PC-9 (cell line): Measurements from ENCODE around the gene CCDC85C. TPM values are rescaled to one million over a fixed set of nuclear protein-coding genes. Genes with fewer than 3 reads are reported as not detected.

ENCODE experiments used
- BruUV-seq: library from RNA; stranded (reverse); fragments of 400-500 nt; replicated peaks from 2 replicates; lab custom pipeline; 2021; lab: Mats Ljungman, UMichigan
- CTCF ChIA-PET: fragments of 300-600 bp; sonication (Branson Sonifier 250); formaldehyde crosslinking; loops from one replicate; lab custom pipeline; 2022; ENCODE audit warnings: antibody characterized with exemption; lab: Charles Lee
- POLR2A ChIA-PET: fragments of 300-600 bp; sonication (Branson Sonifier 250); formaldehyde crosslinking; loops from one replicate; lab custom pipeline; 2022; ENCODE audit warnings: antibody characterized with exemption; ENCODE audit not compliant: unreplicated experiment; lab: Charles Lee
- DNase-seq, 2 experiments: peaks; one replicate each; pipeline versions ENCODE4 v3.0.0 to v3.0.0-alpha.2; 2015 to 2022; ENCODE audit warnings: mixed read lengths in 1 of 2
- H2AFZ ChIP-seq: fragments of 200-600 bp; sonication (generic); 2 replicates; pipeline ENCODE4 v1.8.1; 2017; ENCODE audit warnings: antibody characterized with exemption
- H3F3A ChIP-seq: fragments of 200-600 bp; sonication (generic); 2 replicates; pipeline ENCODE4 v1.8.1; 2017; ENCODE audit warnings: antibody characterized with exemption, mild to moderate bottlenecking, low read depth; ENCODE audit not compliant: insufficient read depth
- H3K27ac ChIP-seq: fragments of 200-600 bp; sonication (generic); 2 replicates; pipeline ENCODE4 v1.6.1; 2016; ENCODE audit warnings: mixed run types
- H3K27me3 ChIP-seq: fragments of 200-600 bp; sonication (generic); 2 replicates; pipeline ENCODE4 v1.6.1; 2016; ENCODE audit warnings: low read depth, mixed run types; ENCODE audit not compliant: insufficient read depth
- H3K36me3 ChIP-seq: fragments of 200-600 bp; sonication (generic); 2 replicates; pipeline ENCODE4 v1.6.1; 2016; ENCODE audit warnings: low read depth, mixed run types
- H3K4me1 ChIP-seq: fragments of 200-600 bp; sonication (generic); replicated peaks from 2 replicates; pipeline ENCODE4 v1.6.1; 2016; ENCODE audit warnings: mixed run types; ENCODE audit not compliant: insufficient read depth
- H3K4me2 ChIP-seq: fragments of 200-600 bp; sonication (generic); 2 replicates; pipeline ENCODE4 v1.6.1; 2017; ENCODE audit warnings: mixed run types
- H3K4me3 ChIP-seq: fragments of 200-600 bp; sonication (generic); 2 replicates; pipeline ENCODE4 v1.6.1; 2016; ENCODE audit warnings: mixed run types
- H3K79me2 ChIP-seq: fragments of 200-600 bp; sonication (generic); 2 replicates; pipeline ENCODE4 v1.6.1; 2017; ENCODE audit warnings: low read depth, mixed run types
- H3K9me2 ChIP-seq: fragments of 200-600 bp; sonication (generic); 2 replicates; pipeline ENCODE4 v1.8.1; 2017; ENCODE audit warnings: mild to moderate bottlenecking; ENCODE audit not compliant: insufficient read depth
- H3K9me3 ChIP-seq: fragments of 200-600 bp; sonication (generic); 2 replicates; pipeline ENCODE4 v1.8.1; 2016; ENCODE audit warnings: low read depth; ENCODE audit not compliant: insufficient read depth
- H4K20me1 ChIP-seq: fragments of 200-600 bp; sonication (generic); 2 replicates; pipeline ENCODE4 v1.8.1; 2017; ENCODE audit not compliant: insufficient read depth
- EZH2 ChIP-seq: fragments of 200-600 bp; sonication (generic); IDR thresholded peaks from 2 replicates; pipeline ENCODE4 v1.8.0; 2017; ENCODE audit warnings: antibody characterized with exemption, low read depth
- intact Hi-C: fragments of 100-400 bp; cut with micrococcal nuclease; formaldehyde crosslinking; loops from one replicate; pipeline ENCODE4 v1.10.0; 2022; ENCODE audit not compliant: unreplicated experiment
- total RNA-seq: library from RNA; stranded (reverse); gene quantifications from 2 replicates; pipeline ENCODE4 v1.2.3, GENCODE V29; 2021
- TF ChIP-seq, protein P1 (sequence below): fragments of 200-600 bp; sonication (generic); conservative IDR thresholded peaks from 2 replicates; pipeline ENCODE4 v1.6.1; 2017; ENCODE audit warnings: mixed run types, antibody characterized with exemption, mild to moderate bottlenecking, moderate library complexity

The CCDC85C gene
- total RNA-seq, 1 experiment from 2014 or later, result 21.2 TPM

DNA sequence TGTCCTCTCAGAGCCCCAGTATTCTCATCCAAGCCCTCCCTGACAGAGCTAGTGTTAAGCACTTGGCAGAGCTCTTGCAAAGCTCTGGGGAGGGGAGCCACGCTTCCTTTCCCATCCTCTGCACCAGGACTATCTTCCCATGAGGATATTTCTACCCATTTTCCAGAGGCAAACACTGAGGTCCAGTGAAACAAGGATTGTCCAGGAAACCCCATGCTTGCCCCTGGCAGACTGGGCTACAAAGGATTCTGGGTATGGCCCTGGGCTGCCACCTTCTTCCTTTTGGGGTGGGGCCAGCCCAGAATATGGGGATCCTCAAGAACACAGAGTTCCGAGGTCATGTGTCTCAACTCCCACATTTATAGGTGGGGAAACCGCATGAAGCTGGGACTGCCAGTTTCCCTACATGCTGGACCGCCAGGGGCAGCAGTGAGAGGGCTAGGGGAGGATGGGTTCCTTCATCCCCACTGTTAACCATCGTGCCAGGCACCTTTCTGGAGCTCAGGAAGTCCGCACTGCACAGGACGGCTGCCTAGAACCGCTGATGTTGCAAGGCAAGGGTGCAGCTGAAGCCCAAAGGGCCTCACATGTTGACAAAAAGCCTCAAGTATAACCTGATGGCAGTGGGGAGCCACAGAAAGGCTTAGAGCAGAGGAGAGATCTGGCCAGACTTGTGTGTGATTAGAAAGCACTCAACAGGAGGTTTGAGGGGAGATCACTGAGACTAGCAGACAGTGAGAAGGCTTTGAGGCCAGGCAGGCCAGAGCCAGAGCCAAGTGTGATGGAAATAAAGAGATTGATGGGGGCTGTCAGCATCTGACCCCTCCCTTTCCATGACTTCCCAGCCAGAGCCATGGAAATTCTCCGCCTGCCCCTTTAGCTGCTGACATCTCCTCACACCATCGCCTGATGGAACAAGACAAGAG is 5.5 kb upstream of the CCDC85C start:
- Histone ChIP-seq H3F3A (no peaks in the 10 kb centered on the region), H3K27me3 (no peaks in the 10 kb centered on the region), H3K79me2 (no peaks in the 10 kb centered on the region), H3K9me2 (no peaks in the 10 kb centered on the region), H4K20me1 (no peaks in the 10 kb centered on the region), H3K4me2 (no peak overlapping the region), H3K9me3 (no peaks in the 10 kb centered on the region), H2AFZ (no peak overlapping the region), H3K27ac (no peak overlapping the region), H3K4me1 (no peaks in the 10 kb centered on the region), H3K36me3 (no peaks in the 10 kb centered on the region), H3K4me3 (no peak overlapping the region)
- ChIA-PET CTCF (no interaction called here), POLR2A (no interaction called here)
- DNase-seq, result no peak
- TF ChIP-seq EZH2, result no peak
- TF ChIP-seq, protein P1, sequence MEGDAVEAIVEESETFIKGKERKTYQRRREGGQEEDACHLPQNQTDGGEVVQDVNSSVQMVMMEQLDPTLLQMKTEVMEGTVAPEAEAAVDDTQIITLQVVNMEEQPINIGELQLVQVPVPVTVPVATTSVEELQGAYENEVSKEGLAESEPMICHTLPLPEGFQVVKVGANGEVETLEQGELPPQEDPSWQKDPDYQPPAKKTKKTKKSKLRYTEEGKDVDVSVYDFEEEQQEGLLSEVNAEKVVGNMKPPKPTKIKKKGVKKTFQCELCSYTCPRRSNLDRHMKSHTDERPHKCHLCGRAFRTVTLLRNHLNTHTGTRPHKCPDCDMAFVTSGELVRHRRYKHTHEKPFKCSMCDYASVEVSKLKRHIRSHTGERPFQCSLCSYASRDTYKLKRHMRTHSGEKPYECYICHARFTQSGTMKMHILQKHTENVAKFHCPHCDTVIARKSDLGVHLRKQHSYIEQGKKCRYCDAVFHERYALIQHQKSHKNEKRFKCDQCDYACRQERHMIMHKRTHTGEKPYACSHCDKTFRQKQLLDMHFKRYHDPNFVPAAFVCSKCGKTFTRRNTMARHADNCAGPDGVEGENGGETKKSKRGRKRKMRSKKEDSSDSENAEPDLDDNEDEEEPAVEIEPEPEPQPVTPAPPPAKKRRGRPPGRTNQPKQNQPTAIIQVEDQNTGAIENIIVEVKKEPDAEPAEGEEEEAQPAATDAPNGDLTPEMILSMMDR, result no peak
- no TSS peak for BruUV-seq
- intact Hi-C loops, result no loop called here

DNA sequence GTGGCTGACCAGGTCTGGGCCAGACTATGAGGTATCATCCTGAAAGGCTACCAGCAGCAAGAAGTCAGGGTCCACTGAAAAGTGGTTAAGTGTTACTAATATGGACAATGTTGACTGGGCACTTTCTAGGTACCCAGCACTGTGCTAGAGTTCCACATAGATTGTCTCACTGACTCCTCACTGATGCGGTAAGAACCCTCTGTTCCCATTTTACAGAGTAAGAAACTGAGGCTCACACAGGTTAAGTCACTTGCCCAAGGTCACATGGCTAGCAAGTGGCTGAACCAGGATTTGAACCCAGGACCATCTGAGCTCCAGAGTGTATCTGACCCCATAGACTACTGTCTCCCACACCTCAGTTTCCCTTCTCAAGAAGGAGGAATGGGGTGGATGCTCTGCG is 4.6 kb upstream of the CCDC85C start:
- ChIA-PET POLR2A (no interaction called here), CTCF (no interaction called here)
- no peak overlapping the region for H3K4me3 ChIP-seq
- no peaks in the 10 kb centered on the region for H3K9me2 ChIP-seq
- H3K36me3 ChIP-seq, result no peaks in the 10 kb centered on the region
- H4K20me1 ChIP-seq, result no peaks in the 10 kb centered on the region
- no peak overlapping the region for H3K27ac ChIP-seq
- no peak for DNase-seq
- intact Hi-C loops, result no loop called here
- no peaks in the 10 kb centered on the region for H3K27me3 ChIP-seq
- TF ChIP-seq EZH2, result no peak
- TF ChIP-seq, protein P1, result no peak
- H3K4me2 ChIP-seq, result no peak overlapping the region
- H2AFZ ChIP-seq, result no peak overlapping the region
- no TSS peak for BruUV-seq
- H3F3A ChIP-seq, result no peaks in the 10 kb centered on the region
- H3K9me3 ChIP-seq, result no peaks in the 10 kb centered on the region
- no peaks in the 10 kb centered on the region for H3K79me2 ChIP-seq
- no peaks in the 10 kb centered on the region for H3K4me1 ChIP-seq

DNA sequence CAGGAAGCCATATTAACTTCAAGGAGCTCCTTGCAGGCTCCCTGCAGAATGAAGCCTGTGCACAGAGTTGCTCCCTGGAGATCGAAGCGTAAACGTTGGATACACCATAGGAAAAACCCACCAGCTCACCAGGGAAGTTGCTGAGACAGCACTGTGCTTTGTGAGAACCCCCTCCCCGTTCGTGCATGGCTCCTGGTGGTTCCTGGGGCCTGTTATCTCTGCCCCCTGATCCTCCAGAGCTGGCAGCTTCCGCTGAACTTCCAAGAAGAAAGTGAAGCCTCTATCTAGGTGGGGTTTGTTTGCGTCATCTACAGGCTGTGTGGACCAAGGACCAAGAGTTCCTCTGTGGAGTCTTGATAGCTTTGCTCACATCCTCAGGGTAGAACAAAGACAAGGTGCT is 2.4 kb upstream of the CCDC85C start:
- Histone ChIP-seq H3K9me2 (no peaks in the 10 kb centered on the region), H3K27me3 (no peaks in the 10 kb centered on the region), H3K4me2 (no peak overlapping the region), H3F3A (no peaks in the 10 kb centered on the region), H3K4me1 (peaks cover 15% of the 10 kb centered on the region), H3K4me3 (no peak overlapping the region), H3K27ac (no peak overlapping the region), H4K20me1 (no peaks in the 10 kb centered on the region), H3K9me3 (no peaks in the 10 kb centered on the region), H2AFZ (no peak overlapping the region), H3K79me2 (peaks cover 17% of the 10 kb centered on the region), H3K36me3 (no peaks in the 10 kb centered on the region)
- intact Hi-C loops, result no loop called here
- no TSS peak for BruUV-seq
- ChIA-PET POLR2A (no interaction called here), CTCF (interaction anchor here (0.7 kb wide), 1 partner anchor 82 kb away, joined by 3 read pairs; no protein-coding TSS in a partner anchor)
- TF ChIP-seq, protein P1, result no peak
- no peak for TF ChIP-seq EZH2
- DNase-seq, result no peak
